HG03575 (cell line): ENCODE measurements around the gene PLCD3.

ENCODE experiments used
- ATAC-seq: cut with Tn5 transposase; IDR thresholded peaks from one replicate; pipeline ENCODE4 v1.9.1; 2021; ENCODE audit not compliant: unreplicated experiment, insufficient number of reproducible peaks, low FRiP score; ENCODE audit errors: extremely low read depth

Gene PLCD3

DNA sequence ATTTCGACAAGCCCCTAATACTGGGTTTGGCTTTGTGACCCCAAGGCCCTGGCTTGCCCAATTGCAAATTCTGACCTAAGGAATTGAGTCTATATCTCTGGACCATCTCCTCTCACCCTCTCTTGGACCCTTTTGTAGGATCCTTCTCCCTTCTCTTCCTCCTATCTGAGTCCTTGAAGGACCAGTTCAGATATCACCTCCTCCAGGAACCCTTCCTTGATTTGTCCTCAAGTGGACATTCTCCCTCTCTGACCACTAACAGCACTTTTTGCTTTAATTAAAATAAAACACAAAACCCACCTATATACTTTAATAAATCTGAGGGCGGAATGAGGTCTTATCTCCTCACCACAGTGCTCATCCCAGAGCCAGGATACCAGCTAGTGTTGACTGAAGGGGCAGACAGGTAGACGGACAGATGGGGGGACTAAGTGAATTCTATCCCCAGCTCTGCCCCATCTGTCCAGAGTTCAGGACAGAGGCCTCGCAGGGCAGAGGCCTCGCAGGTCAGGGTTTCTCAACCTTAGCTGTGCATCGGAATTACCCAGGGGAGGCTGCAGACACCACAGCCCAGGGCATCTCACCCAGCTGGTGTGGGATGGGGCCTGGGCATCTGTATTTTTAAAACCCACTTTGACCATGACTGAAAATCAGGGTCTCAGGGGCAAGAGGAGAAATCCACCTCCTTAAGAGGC lies 9.1 kb downstream of the PLCD3 start:
- ATAC-seq = no peak

- ATAC-seq = no peak
These were observed 11.3 kb downstream of the PLCD3 start for GRCh38 chr17:45121055-45121454.

DNA sequence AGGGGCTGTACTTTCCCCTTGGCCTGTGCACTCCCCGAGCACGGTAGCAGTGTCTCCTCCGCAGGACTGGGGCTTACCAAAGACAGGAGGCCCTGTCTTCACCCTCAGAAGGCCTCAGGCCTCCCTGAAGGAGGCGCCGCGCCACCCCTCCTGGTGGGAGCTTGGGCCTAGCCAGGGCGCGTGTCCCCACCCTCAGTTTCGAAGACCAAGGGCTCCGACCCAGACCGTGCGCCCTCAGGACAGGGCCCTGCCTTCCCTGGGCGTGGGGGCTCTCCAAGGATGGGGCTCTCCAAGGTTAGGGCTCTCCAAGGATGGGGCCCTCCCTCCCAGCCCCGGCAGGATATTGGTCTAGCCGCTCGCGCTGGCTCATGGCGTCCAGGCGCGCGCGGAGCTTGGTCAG lies 11.8 kb downstream of the PLCD3 start:
- no peak for ATAC-seq

DNA sequence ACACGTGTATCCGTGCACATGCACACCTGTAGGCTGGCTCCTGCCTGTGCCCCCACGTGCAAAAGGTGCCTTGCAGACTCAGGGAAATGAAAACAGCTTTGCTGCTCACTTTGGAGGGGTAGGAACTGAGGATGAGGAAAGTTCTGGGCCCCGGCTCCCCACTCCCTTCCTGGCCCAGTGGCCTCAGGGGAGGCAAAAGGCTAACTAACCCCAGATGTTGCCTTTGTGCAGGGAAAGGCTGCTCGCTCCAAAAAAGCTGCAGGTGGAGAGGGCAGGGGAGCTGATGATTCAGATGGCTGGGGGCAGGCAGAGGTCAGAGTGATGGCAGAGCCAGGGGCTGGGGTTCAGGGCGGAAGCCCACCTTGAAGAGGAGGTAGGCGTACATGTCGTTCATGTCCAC lies 12.4 kb downstream of the PLCD3 start:
- ATAC-seq = no peak

DNA sequence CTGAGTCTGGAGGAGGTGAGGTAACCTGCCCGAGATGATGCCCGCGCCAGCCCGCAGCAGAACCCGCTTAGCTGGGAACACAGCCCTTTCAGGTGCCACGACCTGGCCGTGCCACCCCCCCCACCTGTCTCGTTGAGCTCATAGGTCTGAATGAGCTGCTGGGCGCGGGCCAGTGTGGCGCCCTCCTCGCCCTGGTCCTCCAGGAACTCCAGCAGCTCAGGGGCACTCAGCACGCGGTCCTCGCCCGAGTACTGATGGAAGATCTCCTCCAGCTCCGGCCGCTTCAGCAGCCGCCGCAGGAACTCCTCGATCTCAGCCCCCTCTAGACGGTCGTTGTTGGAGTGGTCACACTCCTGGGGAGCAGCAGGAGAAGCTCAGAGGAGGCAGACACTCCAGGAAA lies 13.6 kb downstream of the PLCD3 start:
- no peak for ATAC-seq

DNA sequence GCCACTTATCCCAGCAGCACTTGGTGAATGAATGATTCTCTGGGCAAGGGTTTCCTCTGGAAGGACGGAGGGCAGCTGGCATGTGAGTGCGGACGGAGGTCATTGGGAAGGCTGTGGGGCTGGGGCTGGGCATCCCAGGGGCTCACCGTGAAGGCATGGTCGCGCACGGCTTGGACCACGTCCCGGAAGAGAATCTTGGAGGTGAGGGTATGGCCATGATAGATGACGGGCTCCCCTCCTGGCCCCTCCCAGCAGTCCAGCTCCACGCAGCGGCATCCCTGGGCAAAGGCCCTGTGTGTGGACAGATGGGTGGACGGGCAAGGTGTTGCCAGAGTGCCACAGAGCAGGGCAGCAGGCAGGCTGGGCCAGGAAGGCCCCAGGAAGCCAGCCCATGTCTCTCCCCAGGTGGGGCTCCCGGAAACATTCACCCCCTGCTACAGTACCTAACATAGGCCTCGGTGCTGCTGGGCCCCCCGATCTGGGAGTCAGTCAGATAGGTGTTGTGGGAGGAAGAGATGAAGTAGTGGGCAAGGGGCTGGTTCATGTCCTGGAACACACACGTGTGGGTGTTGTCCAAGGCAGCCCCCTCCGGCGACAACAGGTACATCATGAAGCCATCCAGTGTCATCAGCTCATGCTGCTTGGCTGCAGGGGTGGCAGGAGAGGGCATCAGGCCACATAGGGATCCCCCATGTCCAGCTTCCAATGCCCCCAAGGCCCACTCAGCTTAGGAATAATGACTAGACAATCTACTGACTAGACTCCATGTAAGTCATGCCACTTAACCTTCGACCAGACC lies 14.3 kb downstream of the PLCD3 start:
- ATAC-seq = no peak

DNA sequence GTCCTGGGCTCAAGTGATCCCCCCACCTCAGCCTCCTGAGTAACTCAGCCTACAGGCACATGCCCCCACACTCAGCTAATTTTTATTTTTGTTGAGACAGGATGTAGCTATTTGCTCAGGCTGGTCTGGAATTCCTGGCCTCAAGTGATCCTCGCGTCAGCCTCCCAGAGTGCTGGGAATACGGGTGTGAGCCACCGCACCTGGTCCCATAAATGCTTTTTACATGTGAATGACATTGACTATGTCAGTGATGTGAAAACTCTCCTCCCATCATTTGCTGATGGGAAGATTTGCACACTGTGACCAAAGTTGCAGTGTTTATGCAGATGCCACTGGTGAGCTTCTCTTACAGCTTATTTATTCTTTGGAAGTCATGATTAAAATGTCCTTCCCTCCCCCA lies 15.0 kb downstream of the PLCD3 start:
- ATAC-seq = no peak

DNA sequence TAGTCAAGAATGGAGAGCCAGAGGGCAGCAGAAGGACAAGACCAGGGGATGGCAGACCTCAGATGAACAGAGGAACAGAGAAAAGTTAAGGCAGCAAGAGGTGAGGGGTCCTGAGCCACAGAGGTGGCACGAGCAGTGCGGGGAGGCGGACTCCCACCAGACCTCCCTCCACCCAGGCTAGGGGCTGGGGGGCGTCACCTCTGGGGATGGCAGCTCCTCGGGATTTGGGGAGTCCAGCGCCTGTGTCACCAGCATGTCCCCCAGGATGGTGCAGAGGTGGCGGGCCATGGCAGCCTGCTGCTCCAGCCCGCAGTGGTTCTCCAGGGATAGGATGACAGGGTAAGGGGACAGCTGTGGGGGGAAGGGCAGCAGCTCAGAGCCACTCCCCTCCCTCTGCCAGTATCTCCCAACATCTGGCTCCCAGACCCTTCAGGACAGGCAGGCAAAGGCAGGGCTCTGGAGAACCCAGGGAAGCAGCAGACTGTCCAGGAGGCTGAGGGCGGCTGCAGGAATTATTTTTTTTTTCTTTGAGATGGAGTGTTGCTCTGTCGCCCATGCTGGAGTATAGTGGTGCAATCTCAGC lies 15.8 kb downstream of the PLCD3 start:
- ATAC-seq = no peak

DNA sequence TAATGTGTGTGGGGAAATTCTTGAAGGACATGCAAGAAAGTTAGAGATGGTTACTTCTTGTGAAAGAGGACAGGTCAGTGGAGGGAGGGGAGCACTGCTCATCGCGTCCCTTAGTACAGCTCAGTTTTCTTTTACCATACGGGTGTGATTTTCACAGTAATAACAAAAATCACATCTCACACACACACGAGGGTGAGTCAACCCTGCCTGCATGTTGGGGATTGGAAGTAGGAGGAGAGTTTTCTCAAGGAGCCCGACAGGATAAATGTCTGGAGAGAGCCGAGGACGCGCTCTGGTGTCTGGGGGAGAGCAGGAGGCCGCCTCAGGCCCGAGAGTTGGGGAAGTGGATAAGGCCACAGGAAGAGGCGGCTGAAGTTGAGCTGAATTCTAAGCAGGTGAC lies 16.4 kb downstream of the PLCD3 start:
- ATAC-seq = no peak

GRCh38 chr17:45115015-45115625 lies 17.2 kb downstream of the PLCD3 start:
- no peak for ATAC-seq

- no peak for ATAC-seq
These were observed 18.0 kb downstream of the PLCD3 start for GRCh38 chr17:45114117-45114932.

GRCh38 chr17:45113424-45113754 lies 18.9 kb downstream of the PLCD3 start:
- ATAC-seq = no peak

- ATAC-seq = no peak
These were observed 19.5 kb downstream of the PLCD3 start for GRCh38 chr17:45112559-45113423.

GRCh38 chr17:45111850-45112249 lies 20.5 kb downstream of the PLCD3 start:
- ATAC-seq = no peak

DNA sequence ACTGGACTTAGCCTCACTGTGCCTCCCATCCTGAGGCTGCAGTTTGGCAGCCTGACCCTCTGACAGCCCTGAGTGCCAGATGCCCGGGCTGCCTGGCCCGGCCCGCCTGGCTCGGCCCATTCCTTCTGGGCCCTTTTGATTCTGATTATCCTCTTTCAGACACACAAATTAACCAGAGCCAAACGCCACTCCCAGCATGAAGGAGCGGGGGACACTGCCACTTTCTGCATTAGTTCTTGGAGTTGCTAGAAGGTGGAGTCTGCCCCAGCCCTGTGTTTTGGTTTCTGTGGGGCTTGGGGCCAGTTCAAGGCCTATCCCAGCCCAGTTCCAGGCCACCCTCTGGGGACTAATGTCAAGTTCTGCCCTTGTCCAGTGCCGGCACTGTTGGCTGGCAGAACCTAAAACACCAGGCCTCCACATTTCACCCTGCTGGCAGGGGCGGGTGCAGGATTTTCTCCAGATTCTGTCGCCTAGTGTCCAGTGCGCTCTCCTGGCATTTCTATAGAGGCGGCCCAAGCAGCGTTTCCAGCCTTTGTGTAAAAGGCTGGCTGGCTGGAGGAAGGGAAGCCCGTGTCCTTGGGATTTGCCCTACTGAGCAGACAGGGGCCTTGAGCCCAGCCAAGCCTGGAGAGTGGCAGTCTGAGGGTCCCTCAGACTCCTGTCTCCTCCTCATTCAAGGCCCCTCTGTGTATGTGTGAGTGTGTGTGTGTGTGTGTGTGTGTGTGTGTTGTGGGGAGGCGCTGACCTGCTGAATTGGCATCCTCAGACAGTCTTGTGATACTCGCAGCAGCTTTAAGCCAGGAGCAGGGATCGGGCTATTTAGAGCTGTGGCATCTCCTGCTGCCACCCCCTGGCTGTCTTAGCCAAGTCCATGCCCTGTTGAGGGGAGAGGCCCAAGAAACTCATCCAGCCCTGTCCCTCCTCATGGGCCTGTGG lies 21.4 kb downstream of the PLCD3 start:
- ATAC-seq = no peak

DNA sequence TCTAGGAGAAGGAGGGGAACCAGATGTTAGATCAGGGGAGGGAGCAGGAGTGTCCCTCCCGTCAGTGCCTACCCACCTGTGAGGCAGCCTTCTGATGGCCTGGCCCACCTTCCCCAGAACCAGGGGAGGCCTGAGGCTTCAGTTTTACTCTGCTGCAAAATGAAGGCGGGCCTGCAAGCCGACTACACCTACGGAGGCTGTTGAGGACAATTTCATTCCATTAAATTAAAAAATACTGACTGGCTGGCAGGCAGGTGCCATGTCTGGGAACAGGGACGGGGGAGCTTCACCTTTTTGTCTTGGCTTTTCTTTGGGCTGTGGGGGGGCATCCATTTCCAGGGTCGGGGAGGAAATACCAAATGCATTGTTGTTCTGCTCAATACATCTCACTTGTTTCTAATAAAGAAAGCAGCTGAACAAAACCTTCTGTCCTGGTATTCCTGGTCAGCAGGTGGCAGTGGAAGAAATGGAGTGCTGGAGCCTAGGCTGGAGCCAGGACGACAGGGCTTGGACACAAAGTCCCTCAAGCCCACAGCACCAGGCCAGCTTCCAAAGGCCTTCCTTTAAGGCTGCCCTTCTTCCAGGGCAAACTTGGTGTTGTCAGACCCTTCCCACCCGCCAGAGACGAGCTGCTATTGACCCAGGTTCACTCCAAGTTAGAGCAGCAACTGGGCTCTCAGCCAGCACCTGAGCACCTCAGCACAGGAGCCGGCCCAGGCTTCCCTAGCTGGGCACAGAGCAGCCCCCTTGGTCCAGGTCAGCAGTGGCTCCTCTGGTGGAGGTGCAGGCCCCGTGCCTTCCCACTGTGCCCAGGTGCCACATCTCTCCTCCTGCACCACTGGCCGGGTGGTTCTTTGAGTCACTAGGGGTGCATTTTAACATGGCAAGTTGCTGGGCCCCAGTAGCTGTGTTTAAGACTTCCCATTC lies 23.5 kb downstream of the PLCD3 start:
- no peak for ATAC-seq
